ENCODE measurements around the gene TSSC4. TPM values are rescaled to one million over a fixed set of nuclear protein-coding genes. Genes with fewer than 3 reads are reported as not detected.

The TSSC4 gene
- total and polyA plus RNA-seq, 9 of the 15 experiments (the other 6 are each of a cell fraction or from before 2014, with no cell fraction given), result 0.41 to 54.2 (median 11.0) TPM

DNA sequence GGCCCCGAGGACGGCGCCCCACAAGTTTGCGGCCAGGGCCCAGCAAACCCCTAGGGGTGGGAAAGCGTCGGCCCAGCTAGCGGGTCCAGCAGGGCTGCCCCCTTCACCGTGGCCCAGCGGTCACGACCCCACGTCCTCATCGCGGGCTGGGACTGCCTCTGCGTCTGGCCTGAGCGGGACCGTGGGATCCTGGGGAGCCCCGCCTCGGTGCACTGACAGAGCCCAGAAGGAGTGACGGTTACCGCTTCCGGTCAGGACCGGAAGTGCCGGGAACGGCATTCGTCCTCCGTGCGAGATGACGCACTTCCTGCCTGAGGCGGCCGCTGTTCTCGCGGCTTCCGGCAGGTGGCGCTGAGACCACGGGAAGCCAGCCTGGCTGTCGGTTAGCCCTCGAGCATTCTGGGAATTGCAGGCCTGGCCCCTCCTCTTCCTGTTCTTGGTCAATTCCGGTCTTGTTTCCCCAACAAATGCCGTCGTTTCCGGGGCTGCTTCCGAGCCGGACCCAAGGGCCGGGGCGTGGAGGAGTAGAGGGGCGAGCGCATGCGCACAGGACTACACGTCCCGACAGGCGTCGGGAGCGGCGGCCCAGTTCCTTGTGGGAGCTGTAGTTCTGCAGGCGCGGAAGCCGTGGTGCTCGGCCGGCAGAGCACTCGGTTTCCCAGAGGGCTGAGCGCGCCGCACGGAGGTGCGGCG, at the start of gene TSSC4 (continued):
- peak; percentile 89 to 99 (median 97) for TF ChIP-seq ZBTB11 (CRISPR knock-in tag; IDR thresholded peaks at IDR 0.05)
- peak; percentile 92 for TF ChIP-seq ZNF592 (IDR thresholded peaks at IDR 0.05)
- peak; percentile 99 for TF ChIP-seq SP1 (CRISPR knock-in tag; IDR thresholded peaks at IDR 0.05)
- TF ChIP-seq PML (IDR thresholded peaks at IDR 0.05; ENCODE audit: low read length), result 0 out of 2 replicates have a peak, but pooled peaks have one; percentile 63
- TF ChIP-seq, protein P1, sequence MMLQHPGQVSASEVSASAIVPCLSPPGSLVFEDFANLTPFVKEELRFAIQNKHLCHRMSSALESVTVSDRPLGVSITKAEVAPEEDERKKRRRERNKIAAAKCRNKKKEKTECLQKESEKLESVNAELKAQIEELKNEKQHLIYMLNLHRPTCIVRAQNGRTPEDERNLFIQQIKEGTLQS (IDR thresholded peaks at IDR 0.05), result peak; percentile 51; the same call in 1 of the 2 replicates
- TF ChIP-seq, protein P1 (CRISPR knock-in tag; conservative IDR thresholded peaks at IDR 0.05), result peak; percentile 8; the same call in 1 of the 2 replicates
- no peak for TF ChIP-seq HMG20B (CRISPR knock-in tag; IDR thresholded peaks at IDR 0.05)
- TF ChIP-seq NFXL1 (CRISPR knock-in tag; IDR thresholded peaks at IDR 0.05), result no peak
- TF ChIP-seq, protein P2, sequence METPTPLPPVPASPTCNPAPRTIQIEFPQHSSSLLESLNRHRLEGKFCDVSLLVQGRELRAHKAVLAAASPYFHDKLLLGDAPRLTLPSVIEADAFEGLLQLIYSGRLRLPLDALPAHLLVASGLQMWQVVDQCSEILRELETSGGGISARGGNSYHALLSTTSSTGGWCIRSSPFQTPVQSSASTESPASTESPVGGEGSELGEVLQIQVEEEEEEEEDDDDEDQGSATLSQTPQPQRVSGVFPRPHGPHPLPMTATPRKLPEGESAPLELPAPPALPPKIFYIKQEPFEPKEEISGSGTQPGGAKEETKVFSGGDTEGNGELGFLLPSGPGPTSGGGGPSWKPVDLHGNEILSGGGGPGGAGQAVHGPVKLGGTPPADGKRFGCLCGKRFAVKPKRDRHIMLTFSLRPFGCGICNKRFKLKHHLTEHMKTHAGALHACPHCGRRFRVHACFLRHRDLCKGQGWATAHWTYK (CRISPR knock-in tag; IDR thresholded peaks at IDR 0.05), result peak; percentile 82; the same call in 1 of the 2 replicates
- TF ChIP-seq ZBTB49 (CRISPR knock-in tag; IDR thresholded peaks at IDR 0.05; ENCODE audit: borderline replicate concordance), result 0 out of 2 replicates have a peak, but pooled peaks have one; percentile 73
- 0 out of 2 replicates have a peak, but pooled peaks have one; percentile 18 for TF ChIP-seq NR1H2 (CRISPR knock-in tag; IDR thresholded peaks at IDR 0.05)
- TF ChIP-seq, protein P3, sequence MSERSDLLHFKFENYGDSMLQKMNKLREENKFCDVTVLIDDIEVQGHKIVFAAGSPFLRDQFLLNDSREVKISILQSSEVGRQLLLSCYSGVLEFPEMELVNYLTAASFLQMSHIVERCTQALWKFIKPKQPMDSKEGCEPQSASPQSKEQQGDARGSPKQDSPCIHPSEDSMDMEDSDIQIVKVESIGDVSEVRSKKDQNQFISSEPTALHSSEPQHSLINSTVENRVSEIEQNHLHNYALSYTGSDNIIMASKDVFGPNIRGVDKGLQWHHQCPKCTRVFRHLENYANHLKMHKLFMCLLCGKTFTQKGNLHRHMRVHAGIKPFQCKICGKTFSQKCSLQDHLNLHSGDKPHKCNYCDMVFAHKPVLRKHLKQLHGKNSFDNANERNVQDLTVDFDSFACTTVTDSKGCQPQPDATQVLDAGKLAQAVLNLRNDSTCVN (CRISPR knock-in tag; IDR thresholded peaks at IDR 0.05), result no peak

Measured in K562 (cell line).